Panc1 (cell line): ENCODE measurements around the gene KRT77.

Experiments
- POLR2AphosphoS5 ChIP-seq: IDR thresholded peaks from 2 replicates; pipeline ENCODE4 v1.6.1; 2012; ENCODE audit warnings: mild to moderate bottlenecking, low read depth, low read length, moderate library complexity
- TF ChIP-seq, protein P1 (sequence below): fragments of 450-650 bp; IDR thresholded peaks from 2 replicates; pipeline ENCODE4 v1.5.1; 2017; ENCODE audit warnings: mild to moderate bottlenecking
- TF ChIP-seq, protein P2 (sequence below), 2 experiments: IDR thresholded peaks; 2 replicates each; pipeline ENCODE4 v1.6.1; 2011 to 2012; ENCODE audit warnings: low read depth in 2 of 2, control low read depth in 1 of 2, low read length in 1 of 2, mild to moderate bottlenecking in 1 of 2, moderate library complexity in 1 of 2; ENCODE audit not compliant: insufficient read depth in 1 of 2

DNA sequence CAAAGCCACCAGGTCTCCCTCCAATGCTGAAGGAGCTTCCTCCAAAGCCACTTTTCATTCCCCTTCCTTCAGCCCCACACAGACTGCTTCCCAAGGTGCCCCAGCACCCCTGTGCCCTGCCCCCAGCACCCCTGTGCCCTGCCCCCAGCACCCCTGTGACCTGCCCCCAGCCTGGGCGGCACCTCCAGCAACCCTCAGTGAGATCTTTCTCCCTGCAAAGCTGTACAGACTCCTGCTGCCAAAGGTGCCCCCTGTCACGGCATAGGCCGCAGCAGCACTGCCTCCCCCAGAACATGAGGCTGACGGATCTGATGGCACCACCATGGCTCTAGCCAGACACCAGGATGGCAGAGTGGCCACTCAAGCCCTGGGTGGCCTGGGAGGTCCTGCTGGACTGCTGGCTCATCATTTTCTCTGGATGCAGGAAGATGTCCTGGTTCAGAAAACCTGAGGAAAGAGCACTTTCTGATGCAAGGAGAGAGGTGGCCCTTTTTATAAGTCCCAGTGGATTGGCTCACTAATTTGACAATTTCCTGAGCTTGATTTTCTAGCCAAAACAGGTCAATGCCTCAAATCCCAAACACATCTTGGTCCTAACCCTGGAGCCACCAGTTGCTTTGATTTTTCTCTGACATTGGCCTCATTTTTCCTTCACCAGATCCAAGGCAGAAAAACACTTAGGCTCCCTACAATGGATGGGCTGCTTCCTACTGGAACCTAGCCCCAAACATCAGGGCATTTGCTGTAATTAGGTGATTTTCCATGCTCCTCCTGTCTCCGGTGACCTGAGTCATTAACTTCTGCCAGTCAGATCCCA lies 32.7 kb upstream of the KRT77 start:
- TF ChIP-seq, protein P1, sequence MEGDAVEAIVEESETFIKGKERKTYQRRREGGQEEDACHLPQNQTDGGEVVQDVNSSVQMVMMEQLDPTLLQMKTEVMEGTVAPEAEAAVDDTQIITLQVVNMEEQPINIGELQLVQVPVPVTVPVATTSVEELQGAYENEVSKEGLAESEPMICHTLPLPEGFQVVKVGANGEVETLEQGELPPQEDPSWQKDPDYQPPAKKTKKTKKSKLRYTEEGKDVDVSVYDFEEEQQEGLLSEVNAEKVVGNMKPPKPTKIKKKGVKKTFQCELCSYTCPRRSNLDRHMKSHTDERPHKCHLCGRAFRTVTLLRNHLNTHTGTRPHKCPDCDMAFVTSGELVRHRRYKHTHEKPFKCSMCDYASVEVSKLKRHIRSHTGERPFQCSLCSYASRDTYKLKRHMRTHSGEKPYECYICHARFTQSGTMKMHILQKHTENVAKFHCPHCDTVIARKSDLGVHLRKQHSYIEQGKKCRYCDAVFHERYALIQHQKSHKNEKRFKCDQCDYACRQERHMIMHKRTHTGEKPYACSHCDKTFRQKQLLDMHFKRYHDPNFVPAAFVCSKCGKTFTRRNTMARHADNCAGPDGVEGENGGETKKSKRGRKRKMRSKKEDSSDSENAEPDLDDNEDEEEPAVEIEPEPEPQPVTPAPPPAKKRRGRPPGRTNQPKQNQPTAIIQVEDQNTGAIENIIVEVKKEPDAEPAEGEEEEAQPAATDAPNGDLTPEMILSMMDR, result no peak
- no peak for TF ChIP-seq POLR2AphosphoS5
- TF ChIP-seq, protein P2, sequence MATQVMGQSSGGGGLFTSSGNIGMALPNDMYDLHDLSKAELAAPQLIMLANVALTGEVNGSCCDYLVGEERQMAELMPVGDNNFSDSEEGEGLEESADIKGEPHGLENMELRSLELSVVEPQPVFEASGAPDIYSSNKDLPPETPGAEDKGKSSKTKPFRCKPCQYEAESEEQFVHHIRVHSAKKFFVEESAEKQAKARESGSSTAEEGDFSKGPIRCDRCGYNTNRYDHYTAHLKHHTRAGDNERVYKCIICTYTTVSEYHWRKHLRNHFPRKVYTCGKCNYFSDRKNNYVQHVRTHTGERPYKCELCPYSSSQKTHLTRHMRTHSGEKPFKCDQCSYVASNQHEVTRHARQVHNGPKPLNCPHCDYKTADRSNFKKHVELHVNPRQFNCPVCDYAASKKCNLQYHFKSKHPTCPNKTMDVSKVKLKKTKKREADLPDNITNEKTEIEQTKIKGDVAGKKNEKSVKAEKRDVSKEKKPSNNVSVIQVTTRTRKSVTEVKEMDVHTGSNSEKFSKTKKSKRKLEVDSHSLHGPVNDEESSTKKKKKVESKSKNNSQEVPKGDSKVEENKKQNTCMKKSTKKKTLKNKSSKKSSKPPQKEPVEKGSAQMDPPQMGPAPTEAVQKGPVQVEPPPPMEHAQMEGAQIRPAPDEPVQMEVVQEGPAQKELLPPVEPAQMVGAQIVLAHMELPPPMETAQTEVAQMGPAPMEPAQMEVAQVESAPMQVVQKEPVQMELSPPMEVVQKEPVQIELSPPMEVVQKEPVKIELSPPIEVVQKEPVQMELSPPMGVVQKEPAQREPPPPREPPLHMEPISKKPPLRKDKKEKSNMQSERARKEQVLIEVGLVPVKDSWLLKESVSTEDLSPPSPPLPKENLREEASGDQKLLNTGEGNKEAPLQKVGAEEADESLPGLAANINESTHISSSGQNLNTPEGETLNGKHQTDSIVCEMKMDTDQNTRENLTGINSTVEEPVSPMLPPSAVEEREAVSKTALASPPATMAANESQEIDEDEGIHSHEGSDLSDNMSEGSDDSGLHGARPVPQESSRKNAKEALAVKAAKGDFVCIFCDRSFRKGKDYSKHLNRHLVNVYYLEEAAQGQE (IDR thresholded peaks at IDR 0.05; ENCODE audit: insufficient read depth in 1 of 2, low read depth in 2 of 2, low read length in 1 of 2), result no peak
